Left cardiac atrium (tissue), 4 donors: ENCODE data around the gene THAP4. TPM values are rescaled to one million over a fixed set of nuclear protein-coding genes. Genes with fewer than 3 reads are reported as not detected.

Experiments used
- ATAC-seq, 2 donors: fragments of 200-7000 bp; cut with Tn5 transposase; one replicate each; pipeline ENCODE4 v1.9.1; 2020; ENCODE audit warnings: mild to moderate bottlenecking in 2 of 2, moderate library complexity in 2 of 2
- DNase-seq: peaks from one replicate; pipeline ENCODE4 v3.0.0-alpha.2; 2020
- intact Hi-C, 2 donors: fragments of 100-400 bp; cut with DNase I; formaldehyde crosslinking; loops; one replicate each; pipeline versions ENCODE4 v1.14.1 to v1.15.1; 2022 to 2023
- total RNA-seq, 2 donors: library from RNA; stranded (reverse); fragmentation: NEBNext Ultra II Directional; extraction: Animal tissue kit (Norgen Biotek cat#: 25700); gene quantifications; one replicate each; pipeline ENCODE4 v1.2.1, GENCODE V29; 2021
- donor health status: DM: no; HTN: yes; CAD: no.
- donor health status: DM: no; HTN: yes; CAD: no; lungs with severe emphysema.
- donor health status: DM: yes; HTN: yes; CAD: no.
- donor health status: Dilated cardiomyopathy.

The THAP4 gene
- total RNA-seq, 2 donors from 2014 or later = 73.3 to 74.4 TPM

DNA sequence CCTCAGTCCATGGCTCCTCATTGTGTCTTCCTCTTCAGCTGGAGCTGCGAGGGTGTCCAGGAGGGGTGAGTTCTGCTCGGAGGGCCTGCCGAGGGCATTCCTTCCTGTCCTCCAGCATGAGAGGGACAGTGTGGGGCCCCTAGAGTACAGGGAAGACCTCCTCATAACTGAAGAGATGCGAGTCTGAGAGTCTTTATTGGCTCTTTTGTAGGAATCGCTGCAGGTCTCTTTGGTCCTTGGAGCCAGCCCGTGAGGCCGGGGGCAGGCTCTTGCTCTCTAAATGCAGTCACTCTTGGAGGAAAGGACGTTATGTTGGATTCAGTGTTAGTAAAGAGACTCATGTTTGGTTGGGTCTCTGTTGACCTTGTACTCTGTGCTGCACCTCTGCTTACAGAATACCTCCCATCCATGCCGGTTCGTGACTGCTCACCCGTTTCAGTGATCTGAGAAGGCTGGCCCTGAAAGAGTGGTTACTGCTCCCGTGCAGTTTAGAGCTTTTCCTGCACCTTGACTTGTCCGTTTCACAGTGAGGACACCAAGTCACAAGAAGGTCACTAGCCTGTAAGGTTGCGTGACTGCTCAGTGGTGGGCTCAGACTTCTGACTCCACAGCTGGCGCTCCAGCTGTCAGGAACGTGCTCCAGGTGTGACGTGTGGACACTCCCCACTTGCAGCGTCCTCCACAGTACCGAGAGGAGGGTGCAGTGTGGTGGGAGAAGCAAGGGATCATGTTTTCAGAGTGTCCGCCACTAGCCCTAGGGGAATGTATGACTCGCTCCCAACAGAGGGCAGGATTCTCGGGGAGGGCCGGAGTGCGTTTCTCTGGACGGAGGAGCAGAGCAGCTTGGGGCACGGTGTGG, 8.3 kb upstream of the THAP4 start:
- ATAC-seq (peak in 1 of 2 donors; percentile 24), DNase-seq (no peak)
- intact Hi-C loops = no loop called here

DNA sequence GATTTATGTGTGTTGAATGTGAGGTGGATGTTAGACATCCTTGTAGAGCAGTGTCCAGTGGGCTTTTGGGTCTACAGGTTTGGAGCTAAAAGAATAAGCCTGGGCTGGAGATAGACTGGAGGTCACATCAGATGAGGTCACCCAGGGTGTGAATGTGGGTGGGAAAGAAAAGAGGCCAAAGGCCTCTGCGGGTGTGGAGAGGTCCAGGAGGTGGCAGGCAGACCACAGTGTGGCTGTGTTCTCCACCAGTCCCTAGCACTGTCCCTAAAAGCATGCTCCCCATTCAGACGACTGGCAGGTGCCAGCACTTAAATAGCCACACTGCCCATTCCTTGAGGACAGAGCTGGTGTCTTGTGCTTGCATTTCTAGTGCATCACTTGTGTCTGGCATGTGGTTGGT, 4.7 kb upstream of the THAP4 start:
- no peak for ATAC-seq
- DNase-seq = no peak
- intact Hi-C loops = no loop called here

DNA sequence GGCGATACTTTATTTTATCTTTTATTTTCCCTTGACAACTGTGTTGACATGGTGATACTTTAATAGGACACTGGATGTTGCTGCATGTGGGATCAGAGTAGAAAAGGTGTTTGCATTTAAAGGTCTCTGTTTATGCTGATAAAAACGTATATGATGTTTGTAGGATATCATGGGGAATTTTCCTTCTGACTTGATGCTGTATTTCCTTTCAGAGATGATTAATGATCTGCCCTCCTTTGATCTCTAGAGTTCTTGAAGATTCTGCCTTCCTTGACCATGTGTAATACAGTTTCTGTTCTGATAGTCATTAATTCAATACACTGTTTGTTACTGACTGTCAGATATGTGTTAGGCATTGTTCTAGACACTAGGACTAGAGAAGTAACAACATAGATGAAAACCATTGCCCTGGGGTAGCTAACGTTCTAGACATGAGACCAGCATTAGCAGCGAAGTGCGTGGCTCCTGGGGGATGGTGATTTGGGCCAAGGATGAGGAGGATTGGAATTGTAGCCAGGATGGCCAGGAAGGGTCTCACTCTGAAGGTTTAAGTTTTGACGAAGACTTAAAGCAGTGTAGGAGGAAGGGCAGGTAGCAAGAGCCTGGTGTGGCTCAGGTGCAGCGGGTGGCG, 3.3 kb upstream of the THAP4 start:
- DNase-seq (no peak), ATAC-seq (no peak)
- intact Hi-C loops = no loop called here

DNA sequence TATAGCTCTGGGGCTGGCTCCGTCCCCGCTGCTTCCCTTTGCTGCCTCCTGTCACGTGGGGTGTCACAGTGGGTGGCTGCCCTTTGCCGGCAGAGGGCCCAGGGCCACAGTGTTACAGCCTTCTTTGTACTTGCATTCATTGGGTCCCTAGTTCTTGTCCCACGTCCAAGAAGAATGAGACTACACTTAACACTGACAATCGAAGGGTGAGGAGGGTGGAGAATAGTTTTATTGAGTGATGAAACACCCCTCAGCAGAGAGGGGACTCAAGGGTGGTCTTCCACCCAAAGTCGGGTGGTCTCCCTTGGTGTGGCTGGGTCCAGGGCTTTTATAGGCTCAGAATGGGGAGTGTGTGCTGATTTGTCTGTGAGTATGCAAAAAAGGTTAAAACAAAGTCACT, 2.4 kb upstream of the THAP4 start:
- DNase-seq (no peak), ATAC-seq (no peak)
- intact Hi-C loops = no loop called here

DNA sequence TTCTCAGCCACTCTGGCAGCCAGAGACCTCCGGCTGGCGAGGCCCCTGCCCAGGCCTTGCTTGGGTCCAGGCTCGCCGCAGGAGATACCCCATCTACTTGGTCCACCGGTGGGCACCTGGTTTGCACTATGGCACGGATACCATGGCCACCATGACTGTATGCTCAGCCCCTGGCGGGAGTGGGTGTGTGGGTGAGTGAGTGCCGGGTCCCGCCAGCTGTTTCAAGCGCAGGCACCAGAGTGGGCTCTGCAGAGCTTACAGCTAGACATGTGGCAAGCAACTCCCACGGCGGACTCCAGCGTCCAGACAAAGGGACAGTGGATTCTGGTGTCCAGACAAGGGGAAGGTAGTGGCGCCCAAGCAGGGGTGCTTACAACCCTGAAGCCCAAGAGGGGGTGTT, 2.0 kb upstream of the THAP4 start:
- intact Hi-C loops = no loop called here
- no peak for DNase-seq
- ATAC-seq = no peak

DNA sequence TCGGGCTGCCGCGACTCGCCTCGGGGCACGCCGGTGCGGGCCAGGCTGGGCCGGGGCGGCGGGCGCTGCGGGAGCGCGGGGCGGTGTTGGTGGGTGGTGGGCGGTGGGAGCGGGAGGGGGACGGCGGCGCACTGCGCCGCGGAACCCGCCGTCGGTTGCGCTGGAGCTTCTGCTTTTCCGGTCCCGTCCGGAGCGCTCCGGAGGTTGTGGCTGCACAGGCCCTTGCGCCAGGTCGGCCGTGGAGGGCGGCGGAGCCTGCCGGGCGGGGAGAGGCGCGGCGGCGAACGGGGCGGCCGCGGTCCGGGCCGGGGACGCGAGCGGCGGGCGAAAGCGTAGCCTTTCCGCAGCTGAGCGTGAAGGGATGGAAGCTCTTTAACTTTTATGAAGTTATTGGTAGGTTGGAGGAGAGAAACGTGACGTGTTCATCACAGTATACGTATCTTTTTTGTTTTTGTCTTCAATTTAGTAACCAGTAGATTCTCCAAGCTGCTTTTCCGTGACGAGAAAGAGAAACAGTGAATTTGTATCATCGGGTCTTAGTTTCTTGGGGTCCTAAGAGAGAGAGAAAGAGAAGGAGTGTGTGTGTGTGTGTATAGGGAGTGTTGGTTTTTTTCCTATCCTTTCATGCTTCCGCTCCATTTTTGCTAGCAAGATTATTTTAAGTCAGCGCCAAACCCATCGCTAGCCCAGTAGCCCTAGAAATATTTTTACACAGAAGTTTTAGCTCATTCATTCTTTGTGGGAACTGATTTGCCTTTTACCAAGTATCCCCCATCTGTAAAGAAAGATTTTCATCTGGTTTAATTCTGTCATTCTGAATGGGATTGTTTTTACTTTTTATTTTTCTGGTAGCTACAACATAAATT, 1.1 kb upstream of the THAP4 start:
- intact Hi-C loops = no loop called here
- ATAC-seq = peak in 1 of 2 donors; percentile 12
- no peak for DNase-seq

DNA sequence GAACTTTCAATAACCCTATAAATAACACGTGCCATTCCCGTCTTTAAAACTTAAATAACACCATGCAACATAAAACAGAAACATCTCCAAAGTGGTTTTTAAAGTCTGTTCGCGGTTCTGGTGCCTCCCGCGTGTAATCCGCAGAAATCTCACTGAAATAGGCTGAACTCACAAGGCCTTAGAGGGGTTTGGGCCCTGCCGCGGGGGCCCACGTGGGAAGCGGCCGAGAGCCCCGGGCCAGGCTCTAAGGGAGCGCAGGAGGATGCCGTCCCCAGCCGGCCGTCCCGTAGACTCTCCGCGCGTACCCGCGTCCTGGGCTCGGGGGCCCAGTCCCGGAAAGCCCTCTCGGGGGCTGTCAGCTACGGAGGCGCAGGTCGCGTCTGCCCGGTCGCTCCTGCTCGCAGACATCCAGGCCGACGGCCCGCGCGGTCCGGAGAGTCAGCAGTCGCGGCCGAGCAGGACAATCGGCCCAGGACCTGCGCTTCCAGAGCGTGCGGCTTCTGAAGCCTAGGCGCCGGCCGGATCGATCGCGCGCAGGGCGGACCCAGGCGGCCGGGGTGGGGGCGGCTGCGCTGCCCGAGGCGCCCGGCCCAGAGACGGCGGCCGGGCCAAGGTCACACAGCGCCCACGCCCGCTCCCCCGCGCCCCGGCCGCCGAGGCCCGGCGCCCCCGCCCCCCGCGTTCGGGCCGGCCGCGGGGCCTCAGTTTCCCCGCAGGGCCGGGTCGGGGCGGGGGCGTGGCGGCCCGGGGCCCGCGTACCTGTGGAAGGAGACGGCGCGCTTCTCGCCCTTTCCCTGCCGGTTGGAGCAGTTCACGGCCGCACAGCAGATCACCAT, 558 bp downstream of the THAP4 start:
- intact Hi-C loops = no loop called here
- DNase-seq (peak; percentile 55), ATAC-seq (peak; percentile 12 to 38)

DNA sequence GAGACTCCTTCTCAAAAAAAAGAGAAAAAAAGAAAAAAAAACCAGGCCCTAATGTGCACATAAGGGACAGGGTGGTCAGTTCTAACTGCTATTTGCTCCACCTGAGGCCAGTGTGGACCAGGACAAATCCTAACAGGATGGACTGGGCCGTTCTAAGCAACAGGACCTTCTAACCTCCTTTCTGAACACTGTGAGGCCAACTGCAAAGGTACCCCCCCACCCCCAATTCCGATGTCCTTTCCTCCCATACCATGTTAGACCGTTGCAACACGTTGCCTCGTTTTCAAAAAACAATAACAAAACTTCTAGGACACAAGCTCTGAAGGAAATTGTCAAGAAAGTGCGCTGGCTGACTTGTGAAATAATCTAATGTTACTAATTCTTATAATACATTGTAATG, 1.2 kb downstream of the THAP4 start:
- intact Hi-C loops = no loop called here
- no peak for DNase-seq
- ATAC-seq = no peak

DNA sequence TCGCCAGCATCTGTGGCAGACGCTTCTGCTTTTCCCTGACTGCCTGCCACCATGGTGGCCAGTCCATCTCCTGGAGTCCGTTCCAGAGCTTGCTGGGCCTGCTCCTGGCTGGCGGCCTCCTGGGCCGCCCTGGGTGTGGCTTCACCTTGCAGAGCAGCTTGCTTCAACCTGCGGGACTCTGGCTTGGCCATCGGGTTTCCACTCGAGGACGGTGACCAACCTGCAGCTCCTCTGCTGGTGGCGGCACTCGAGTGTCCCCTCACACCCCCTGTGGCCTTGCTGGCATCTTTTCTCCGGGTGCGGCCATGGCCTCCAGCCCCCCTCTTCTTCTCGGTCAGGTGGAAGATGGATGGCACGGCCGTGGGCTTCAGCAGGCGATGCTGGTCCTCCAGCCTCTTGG, 3.4 kb downstream of the THAP4 start:
- no peak for DNase-seq
- intact Hi-C loops = no loop called here
- ATAC-seq = no peak

DNA sequence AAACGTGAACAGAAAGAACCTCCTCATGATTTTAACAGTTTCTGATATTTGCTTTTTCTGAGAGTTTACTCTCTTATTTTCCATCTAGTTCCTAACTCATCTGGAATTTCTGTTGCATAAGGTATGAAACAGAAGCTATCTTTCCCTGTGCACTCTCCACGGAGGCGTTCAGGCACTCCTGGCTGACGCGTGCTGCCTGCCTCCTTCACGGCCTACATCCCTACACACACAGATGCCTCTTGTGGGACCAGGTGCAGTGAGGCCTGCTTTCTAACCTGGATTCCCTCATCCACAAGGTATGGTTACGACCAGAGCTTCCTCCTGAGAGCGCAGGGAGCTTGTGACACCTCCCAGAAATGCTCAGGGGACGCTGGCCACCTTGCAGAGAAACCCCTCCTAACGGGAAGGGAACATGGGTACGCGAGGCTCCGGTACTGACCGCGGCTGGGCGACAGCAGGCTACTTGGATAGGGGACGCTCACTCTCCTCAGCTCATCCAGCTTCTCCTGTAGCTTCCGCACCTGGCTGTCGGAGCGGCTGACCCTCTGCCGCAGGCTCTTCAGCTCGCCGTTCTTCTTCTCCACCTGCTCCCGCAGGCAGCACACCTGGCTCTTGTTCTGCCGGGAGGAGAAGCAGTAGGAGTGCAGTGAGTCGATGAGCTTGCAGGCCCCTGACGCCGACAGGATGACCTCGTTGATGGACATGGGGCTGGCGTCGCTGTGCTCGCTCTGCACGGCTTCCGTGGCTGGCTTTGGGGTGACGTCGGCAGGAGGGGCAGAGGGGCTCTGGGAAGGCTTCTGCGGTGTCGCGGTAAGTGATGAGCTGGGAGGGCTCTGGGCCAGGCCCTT, 4.3 kb downstream of the THAP4 start:
- ATAC-seq (no peak), DNase-seq (no peak)
- intact Hi-C loops = no loop called here

DNA sequence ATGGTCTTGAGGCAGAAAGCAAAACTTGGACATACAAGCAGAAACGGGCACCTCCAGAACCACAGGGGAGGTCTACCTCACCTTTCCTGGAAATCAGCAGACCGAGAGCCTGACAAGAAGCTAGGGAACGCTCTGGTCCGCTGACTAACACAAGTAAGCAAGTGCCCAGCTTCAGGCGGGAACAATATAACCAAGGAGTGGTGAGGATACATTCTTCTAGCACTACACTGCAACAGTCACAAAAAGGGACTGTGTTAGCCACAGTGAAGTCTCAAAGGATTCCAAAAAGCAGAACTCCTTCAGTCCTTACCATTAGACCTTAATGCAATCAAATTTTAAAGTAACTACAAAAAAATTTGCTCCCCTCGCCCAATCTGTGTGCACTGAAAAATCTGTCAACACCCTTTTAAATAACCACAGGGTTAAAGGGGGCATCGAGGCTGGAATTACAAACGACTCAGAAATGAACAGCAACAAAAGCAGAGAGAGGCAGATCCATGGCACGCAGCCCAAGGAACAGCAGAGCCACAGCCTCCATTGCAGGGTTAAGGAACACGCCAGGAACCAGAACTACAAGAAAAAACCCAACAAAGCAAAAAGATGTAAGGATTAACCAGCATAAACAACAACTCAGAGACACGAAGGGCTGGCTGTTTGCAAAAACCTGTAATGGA, 7.1 kb downstream of the THAP4 start:
- DNase-seq = no peak
- intact Hi-C loops = no loop called here
- no peak for ATAC-seq

DNA sequence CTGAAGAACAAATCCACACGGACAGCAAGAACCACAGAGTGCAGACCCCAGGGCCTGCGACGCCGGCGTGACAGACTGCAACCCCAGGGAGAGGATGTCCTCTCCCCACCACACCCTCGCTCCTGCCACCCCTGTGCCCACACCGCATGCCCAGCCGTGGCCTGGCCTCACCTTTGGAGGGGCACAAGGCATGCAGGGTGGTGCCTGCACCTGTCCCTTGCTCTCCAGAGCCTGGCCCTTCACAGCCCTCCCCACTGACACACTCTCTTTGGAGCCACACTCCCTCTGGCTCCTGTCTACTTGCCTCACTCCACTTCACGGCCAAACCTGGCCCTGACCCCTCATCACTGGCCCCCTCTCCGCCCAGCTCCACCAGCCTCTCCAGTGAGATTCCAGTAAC, 9.3 kb downstream of the THAP4 start:
- intact Hi-C loops = no loop called here
- no peak for ATAC-seq
- DNase-seq = no peak

DNA sequence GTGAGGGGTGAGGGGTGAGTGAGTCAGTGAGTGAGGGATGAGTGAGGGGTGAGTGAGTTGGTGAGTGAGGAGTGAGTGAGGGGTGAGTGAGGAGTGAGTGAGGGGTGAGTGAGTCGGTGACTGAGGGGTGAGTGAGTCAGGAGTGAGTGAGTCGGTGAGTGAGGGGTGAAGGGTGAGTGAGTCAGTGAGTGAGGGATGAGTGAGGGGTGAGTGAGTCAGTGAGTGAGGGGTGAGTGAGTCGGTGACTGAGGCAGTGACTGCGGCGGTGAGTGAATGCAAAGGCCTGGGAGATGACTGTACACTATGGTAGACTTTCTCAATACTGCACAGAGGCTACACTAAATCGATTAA, 16.6 kb downstream of the THAP4 start:
- intact Hi-C loops = no loop called here
- DNase-seq (no peak), ATAC-seq (no peak)

DNA sequence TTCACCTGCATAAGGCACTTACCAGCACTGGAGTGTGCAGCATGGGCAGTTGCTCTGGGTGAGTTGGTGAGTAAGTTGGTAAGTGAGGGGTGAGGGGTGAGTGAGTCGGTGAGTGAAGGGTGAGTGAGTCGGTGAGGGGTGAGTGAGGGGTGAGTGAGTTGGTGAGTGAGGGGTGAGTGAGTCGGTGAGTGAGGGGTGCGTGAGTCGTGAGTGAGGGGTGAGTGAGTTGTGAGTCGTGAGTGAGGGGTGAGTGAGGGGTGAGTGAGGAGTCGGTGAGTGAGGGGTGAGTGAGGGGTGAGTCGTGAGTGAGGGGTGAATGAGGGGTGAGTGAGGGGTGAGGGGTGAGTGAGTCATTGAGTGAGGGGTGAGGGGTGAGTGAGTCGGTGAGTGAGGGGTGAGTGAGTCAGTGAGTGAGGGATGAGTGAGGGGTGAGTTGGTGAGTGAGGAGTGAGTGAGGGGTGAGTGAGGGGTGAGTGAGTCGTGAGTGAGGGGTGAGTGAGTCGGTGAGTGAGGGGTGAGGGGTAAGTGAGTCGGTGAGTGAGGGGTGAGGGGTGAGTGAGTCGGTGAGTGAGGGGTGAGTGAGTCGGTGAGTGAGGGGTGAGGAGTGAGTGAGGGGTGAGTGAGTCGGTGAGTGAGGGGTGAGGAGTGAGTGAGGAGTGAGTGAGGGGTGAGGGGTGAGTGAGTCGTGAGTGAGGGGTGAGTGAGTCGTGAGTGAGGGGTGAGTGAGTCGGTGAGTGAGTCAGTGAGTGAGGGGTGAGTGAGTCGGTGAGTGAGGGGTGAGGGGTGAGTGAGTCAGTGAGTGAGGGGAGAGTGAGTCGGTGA, 17.1 kb downstream of the THAP4 start:
- ATAC-seq (no peak), DNase-seq (no peak)
- intact Hi-C loops = no loop called here

DNA sequence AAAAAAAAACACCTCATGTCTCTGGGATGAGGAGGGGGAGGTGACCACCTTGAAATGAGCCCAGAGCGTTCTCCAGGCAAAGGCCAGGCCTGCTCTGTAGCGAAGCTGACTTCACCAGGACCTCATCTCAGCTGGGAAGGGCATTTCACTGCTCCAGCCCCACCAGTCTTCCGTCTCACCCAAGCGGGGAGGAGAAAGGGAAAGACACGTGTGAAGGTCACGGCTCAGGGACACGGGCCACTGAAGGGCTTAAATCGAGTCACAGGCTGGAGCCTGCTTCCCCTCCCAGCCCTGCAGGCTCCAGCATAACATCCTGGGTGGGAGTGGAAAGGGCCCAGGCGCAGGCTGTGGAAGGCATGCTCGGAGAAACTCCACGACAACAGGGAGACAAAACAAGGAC, 18.1 kb downstream of the THAP4 start:
- no peak for ATAC-seq
- no peak for DNase-seq
- intact Hi-C loops = no loop called here

DNA sequence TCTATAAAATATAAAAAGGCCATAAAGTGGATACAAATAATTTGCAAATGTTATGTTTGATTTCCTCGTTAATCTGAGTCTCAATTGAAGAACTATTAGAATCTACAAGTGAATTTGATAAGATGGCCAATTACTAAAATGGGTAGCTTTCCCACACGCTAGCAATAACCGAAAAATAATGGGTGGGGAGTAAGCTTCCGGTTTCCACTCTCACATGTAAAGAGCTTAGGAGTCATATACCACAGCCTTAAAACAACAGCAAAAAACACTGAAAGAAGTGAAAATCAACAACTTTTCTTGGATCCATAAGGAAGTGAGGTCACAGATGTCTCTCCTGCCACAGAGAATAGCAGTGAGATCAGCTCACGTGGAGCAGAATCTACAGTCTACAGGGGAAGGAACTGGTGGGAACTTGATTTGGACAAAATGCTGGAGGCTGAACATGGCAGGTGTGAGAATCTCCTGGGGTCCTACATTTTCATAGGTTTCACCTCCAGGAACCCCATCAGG, 18.6 kb downstream of the THAP4 start:
- ATAC-seq = no peak
- intact Hi-C loops = no loop called here
- DNase-seq = no peak
